Measurements from ENCODE around the gene WNK2. TPM values are rescaled to one million over a fixed set of nuclear protein-coding genes. Genes with fewer than 3 reads are reported as not detected.

Gene WNK2
- polyA plus RNA-seq, 2 of the 4 experiments (the other 2 are of a cell fraction) = 2.1 to 6.7 TPM

DNA sequence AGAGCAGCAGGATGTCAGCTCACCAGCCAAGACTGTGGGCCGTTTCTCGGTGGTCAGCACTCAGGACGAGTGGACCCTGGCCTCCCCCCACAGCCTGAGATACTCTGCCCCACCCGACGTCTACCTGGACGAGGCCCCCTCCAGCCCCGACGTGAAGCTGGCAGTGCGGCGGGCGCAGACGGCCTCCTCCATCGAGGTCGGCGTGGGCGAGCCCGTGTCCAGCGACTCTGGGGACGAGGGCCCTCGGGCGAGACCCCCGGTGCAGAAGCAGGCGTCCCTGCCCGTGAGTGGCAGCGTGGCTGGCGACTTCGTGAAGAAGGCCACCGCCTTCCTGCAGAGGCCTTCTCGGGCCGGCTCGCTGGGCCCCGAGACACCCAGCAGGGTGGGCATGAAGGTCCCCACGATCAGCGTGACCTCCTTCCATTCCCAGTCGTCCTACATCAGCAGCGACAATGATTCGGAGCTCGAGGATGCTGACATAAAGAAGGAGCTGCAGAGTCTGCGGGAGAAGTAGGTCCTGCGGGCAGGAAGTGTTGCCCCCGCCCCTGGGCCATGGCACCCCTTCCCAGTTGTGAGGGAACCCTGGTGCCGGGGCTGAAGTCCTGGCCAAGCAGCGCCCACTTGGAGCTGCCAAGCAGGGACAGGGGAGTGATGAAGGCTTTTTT, 108.9 kb downstream of the WNK2 start:
- no peaks in the 10 kb centered on the region for H3K9me3 ChIP-seq
- WGBS (ENCODE audit: missing lambda C conversion rate) = 93% methylated on average over 21 of the region's 43 CpGs
- POLR2A ChIA-PET = no interaction called here

DNA sequence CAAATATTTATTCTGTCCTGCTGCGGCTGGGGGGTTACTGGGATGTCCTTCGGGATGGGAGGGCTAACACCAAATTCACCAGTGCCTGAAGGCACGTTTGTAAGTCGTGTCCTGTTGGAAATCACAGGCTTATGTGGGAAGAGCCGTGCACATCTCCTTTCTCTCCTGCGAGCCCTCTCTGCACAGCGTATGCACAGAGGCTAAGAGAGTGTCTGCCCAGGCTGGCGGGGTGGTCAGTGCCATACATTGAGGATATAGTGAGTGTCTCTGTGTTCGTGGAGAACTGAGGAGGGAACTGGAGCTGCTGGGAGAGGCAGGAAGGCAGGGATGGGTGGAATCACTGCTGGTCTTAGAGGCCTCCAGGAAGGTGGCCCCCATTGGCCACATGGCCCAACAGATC, 110.1 kb downstream of the WNK2 start:
- ATAC-seq (no peak), DNase-seq (ENCODE audit: low read depth in 1 of 2, low spot score in 1 of 2) (no peak), FAIRE-seq (no peak)
- Histone ChIP-seq H3K4me3 (no peak overlapping the region), H3K4me1 (peaks cover 15% of the 10 kb centered on the region), H3K9me3 (no peaks in the 10 kb centered on the region), H3K4me2 (no peak overlapping the region), H3K27ac (no peak overlapping the region)
- 86% methylated on average over 9 of the region's 9 CpGs for WGBS (ENCODE audit: missing lambda C conversion rate)
- CTCF ChIA-PET = interaction anchor here (1.2 to 4.3 kb wide), 3 partner anchors 9 to 185 kb away, joined by 3 to 18 read pairs (median 8); no protein-coding TSS in a partner anchor
- POLR2A ChIA-PET = no interaction called here
- TF ChIP-seq RFX5 (IDR thresholded peaks at IDR 0.05) = no peak
- TF ChIP-seq BHLHE40 (IDR thresholded peaks at IDR 0.05; ENCODE audit: low read depth, low read length) = no peak
- no peak for TF ChIP-seq HEYL (CRISPR knock-in tag; IDR thresholded peaks at IDR 0.05)
- TF ChIP-seq, protein P1, sequence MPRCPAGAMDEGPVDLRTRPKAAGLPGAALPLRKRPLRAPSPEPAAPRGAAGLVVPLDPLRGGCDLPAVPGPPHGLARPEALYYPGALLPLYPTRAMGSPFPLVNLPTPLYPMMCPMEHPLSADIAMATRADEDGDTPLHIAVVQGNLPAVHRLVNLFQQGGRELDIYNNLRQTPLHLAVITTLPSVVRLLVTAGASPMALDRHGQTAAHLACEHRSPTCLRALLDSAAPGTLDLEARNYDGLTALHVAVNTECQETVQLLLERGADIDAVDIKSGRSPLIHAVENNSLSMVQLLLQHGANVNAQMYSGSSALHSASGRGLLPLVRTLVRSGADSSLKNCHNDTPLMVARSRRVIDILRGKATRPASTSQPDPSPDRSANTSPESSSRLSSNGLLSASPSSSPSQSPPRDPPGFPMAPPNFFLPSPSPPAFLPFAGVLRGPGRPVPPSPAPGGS (IDR thresholded peaks at IDR 0.05) = no peak
- no peak for TF ChIP-seq NFE2L2 (conservative IDR thresholded peaks at IDR 0.05; ENCODE audit: low read length)
- TF ChIP-seq, protein P2, sequence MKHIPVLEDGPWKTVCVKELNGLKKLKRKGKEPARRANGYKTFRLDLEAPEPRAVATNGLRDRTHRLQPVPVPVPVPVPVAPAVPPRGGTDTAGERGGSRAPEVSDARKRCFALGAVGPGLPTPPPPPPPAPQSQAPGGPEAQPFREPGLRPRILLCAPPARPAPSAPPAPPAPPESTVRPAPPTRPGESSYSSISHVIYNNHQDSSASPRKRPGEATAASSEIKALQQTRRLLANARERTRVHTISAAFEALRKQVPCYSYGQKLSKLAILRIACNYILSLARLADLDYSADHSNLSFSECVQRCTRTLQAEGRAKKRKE (CRISPR knock-in tag; IDR thresholded peaks at IDR 0.05; ENCODE audit: low read depth) = no peak
- TF ChIP-seq SREBF2 (IDR thresholded peaks at IDR 0.05) = no peak
- TF ChIP-seq, protein P3, sequence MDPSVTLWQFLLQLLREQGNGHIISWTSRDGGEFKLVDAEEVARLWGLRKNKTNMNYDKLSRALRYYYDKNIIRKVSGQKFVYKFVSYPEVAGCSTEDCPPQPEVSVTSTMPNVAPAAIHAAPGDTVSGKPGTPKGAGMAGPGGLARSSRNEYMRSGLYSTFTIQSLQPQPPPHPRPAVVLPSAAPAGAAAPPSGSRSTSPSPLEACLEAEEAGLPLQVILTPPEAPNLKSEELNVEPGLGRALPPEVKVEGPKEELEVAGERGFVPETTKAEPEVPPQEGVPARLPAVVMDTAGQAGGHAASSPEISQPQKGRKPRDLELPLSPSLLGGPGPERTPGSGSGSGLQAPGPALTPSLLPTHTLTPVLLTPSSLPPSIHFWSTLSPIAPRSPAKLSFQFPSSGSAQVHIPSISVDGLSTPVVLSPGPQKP (IDR thresholded peaks at IDR 0.05; ENCODE audit: low read depth, low read length) = no peak
- no peak for TF ChIP-seq TP53 (CRISPR knock-in tag; IDR thresholded peaks at IDR 0.05)
- TF ChIP-seq FOXS1 (CRISPR knock-in tag; IDR thresholded peaks at IDR 0.05) = no peak

More for the DNA sequence above, 108.9 kb downstream of the WNK2 start:
- ATAC-seq (no peak), DNase-seq (ENCODE audit: low read depth in 1 of 2, low spot score in 1 of 2) (no peak), FAIRE-seq (no peak)
- CTCF ChIA-PET = interaction anchor here (0.6 to 4.3 kb wide), 5 partner anchors 10 to 977 kb away, joined by 3 to 18 read pairs (median 3); no protein-coding TSS in a partner anchor
- no peak overlapping the region for H3K4me2 ChIP-seq
- no peak overlapping the region for H3K27ac ChIP-seq
- no peak overlapping the region for H3K4me3 ChIP-seq
- no peak for TF ChIP-seq TFCP2L1 (CRISPR knock-in tag; IDR thresholded peaks at IDR 0.05)
- TF ChIP-seq SMC3 (IDR thresholded peaks at IDR 0.05) = no peak
- no peak for TF ChIP-seq FOSB (CRISPR knock-in tag; IDR thresholded peaks at IDR 0.05)
- no peak for TF ChIP-seq ZSCAN20 (CRISPR knock-in tag; IDR thresholded peaks at IDR 0.05)
- TF ChIP-seq, protein P1 (IDR thresholded peaks at IDR 0.05) = no peak
- no peak for TF ChIP-seq ESRRA (IDR thresholded peaks at IDR 0.05; ENCODE audit: borderline replicate concordance, low read length)
- TF ChIP-seq, protein P4, sequence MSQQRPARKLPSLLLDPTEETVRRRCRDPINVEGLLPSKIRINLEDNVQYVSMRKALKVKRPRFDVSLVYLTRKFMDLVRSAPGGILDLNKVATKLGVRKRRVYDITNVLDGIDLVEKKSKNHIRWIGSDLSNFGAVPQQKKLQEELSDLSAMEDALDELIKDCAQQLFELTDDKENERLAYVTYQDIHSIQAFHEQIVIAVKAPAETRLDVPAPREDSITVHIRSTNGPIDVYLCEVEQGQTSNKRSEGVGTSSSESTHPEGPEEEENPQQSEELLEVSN (IDR thresholded peaks at IDR 0.05; ENCODE audit: borderline replicate concordance, low read depth) = no peak
- TF ChIP-seq RCOR1 (IDR thresholded peaks at IDR 0.05; ENCODE audit: low read depth, low read length) = no peak
- TF ChIP-seq, protein P5, sequence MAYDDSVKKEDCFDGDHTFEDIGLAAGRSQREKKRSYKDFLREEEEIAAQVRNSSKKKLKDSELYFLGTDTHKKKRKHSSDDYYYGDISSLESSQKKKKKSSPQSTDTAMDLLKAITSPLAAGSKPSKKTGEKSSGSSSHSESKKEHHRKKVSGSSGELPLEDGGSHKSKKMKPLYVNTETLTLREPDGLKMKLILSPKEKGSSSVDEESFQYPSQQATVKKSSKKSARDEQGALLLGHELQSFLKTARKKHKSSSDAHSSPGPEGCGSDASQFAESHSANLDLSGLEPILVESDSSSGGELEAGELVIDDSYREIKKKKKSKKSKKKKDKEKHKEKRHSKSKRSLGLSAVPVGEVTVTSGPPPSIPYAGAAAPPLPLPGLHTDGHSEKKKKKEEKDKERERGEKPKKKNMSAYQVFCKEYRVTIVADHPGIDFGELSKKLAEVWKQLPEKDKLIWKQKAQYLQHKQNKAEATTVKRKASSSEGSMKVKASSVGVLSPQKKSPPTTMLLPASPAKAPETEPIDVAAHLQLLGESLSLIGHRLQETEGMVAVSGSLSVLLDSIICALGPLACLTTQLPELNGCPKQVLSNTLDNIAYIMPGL (CRISPR knock-in tag; IDR thresholded peaks at IDR 0.05; ENCODE audit: borderline replicate concordance) = no peak
- no peak for TF ChIP-seq HDAC2 (IDR thresholded peaks at IDR 0.05)
- no peak for TF ChIP-seq HEYL (CRISPR knock-in tag; IDR thresholded peaks at IDR 0.05)
- no peak for TF ChIP-seq GATA3 (IDR thresholded peaks at IDR 0.05; ENCODE audit: borderline replicate concordance)
- no peak for TF ChIP-seq SREBF2 (IDR thresholded peaks at IDR 0.05)
- no peak for TF ChIP-seq BHLHE40 (IDR thresholded peaks at IDR 0.05; ENCODE audit: low read depth, low read length)
- no peak for TF ChIP-seq TP53 (CRISPR knock-in tag; IDR thresholded peaks at IDR 0.05)
- TF ChIP-seq FOSL2 (IDR thresholded peaks at IDR 0.05) = no peak
- TF ChIP-seq FOSL2 (CRISPR knock-in tag; IDR thresholded peaks at IDR 0.05) = no peak
- TF ChIP-seq, protein P6, sequence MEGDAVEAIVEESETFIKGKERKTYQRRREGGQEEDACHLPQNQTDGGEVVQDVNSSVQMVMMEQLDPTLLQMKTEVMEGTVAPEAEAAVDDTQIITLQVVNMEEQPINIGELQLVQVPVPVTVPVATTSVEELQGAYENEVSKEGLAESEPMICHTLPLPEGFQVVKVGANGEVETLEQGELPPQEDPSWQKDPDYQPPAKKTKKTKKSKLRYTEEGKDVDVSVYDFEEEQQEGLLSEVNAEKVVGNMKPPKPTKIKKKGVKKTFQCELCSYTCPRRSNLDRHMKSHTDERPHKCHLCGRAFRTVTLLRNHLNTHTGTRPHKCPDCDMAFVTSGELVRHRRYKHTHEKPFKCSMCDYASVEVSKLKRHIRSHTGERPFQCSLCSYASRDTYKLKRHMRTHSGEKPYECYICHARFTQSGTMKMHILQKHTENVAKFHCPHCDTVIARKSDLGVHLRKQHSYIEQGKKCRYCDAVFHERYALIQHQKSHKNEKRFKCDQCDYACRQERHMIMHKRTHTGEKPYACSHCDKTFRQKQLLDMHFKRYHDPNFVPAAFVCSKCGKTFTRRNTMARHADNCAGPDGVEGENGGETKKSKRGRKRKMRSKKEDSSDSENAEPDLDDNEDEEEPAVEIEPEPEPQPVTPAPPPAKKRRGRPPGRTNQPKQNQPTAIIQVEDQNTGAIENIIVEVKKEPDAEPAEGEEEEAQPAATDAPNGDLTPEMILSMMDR (IDR thresholded peaks at IDR 0.05) = no peak
- TF ChIP-seq, protein P2 (CRISPR knock-in tag; IDR thresholded peaks at IDR 0.05; ENCODE audit: low read depth) = no peak
- no peak for TF ChIP-seq POLR2AphosphoS2 (conservative IDR thresholded peaks at IDR 0.05; ENCODE audit: low read length)
- TF ChIP-seq, protein P7, sequence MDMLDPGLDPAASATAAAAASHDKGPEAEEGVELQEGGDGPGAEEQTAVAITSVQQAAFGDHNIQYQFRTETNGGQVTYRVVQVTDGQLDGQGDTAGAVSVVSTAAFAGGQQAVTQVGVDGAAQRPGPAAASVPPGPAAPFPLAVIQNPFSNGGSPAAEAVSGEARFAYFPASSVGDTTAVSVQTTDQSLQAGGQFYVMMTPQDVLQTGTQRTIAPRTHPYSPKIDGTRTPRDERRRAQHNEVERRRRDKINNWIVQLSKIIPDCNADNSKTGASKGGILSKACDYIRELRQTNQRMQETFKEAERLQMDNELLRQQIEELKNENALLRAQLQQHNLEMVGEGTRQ (IDR thresholded peaks at IDR 0.05) = no peak
- H3K4me1 ChIP-seq = peaks cover 14% of the 10 kb centered on the region
